Breast epithelium (tissue), 4 donors: ENCODE data around the gene PCSK7. TPM values are rescaled to one million over a fixed set of nuclear protein-coding genes. Genes with fewer than 3 reads are reported as not detected.
A peak's percentile ranks its signal among the peaks of the same experiment; 100 is the strongest.

ENCODE experiments used
- DNase-seq, 2 donors: peaks; one replicate each; pipeline ENCODE4 v3.0.0-alpha.2; 2019; ENCODE audit warnings: low spot score in 2 of 2
- H3K27ac ChIP-seq, 2 donors: fragments of 200-600 bp; sonication (generic) in 1 of 2; one replicate each; pipeline ENCODE4 v1.5.1; 2016 to 2019; ENCODE audit warnings: mild to moderate bottlenecking in 1 of 2
- H3K27me3 ChIP-seq, 2 donors: fragments of 200-600 bp; sonication (generic) in 1 of 2; one replicate each; pipeline versions ENCODE4 v1.5.1 to v1.6.0; 2017 to 2019; ENCODE audit warnings: control low read depth in 1 of 2, mild to moderate bottlenecking in 1 of 2
- H3K36me3 ChIP-seq: fragments of 200-600 bp; one replicate; pipeline ENCODE4 v1.5.1; 2019
- H3K4me1 ChIP-seq, 2 donors: fragments of 200-600 bp; sonication (generic); one replicate each; pipeline ENCODE4 v1.5.1; 2016 to 2019; ENCODE audit warnings: control low read depth in 1 of 2
- H3K4me3 ChIP-seq, 3 donors: fragments of 200-600 bp; sonication (generic); 1 replicate in 2 of 3; 2 replicates in 1 of 3; pipeline ENCODE4 v1.5.1; 2016 to 2019; ENCODE audit warnings: mild to moderate bottlenecking in 3 of 3, moderate library complexity in 2 of 3
- H3K9me3 ChIP-seq, 2 donors: fragments of 200-600 bp; sonication (generic) in 1 of 2; one replicate each; pipeline ENCODE4 v1.5.1; 2016 to 2019; ENCODE audit warnings: control low read depth in 1 of 2
- POLR2A ChIP-seq: fragments of 450-650 bp; IDR thresholded peaks from one replicate; pipeline ENCODE4 v1.6.1; 2016; ENCODE audit warnings: antibody characterized with exemption, mild to moderate bottlenecking, moderate library complexity
- POLR2AphosphoS5 ChIP-seq, 3 donors: sonication (generic); formaldehyde crosslinking; IDR thresholded peaks; one replicate each; pipeline ENCODE4 v1.6.1; 2017; ENCODE audit warnings: antibody characterized with exemption in 3 of 3
- intact Hi-C: fragments of 100-400 bp; cut with DNase I; formaldehyde crosslinking; loops from one replicate; pipeline ENCODE4 v1.15.1; 2023; ENCODE audit warnings: low total_unique reads
- total RNA-seq, 3 donors: library from RNA; depleted of rRNA; stranded (reverse); fragments of >200 nt; gene quantifications; one replicate each; pipeline ENCODE4 v1.1.0, GENCODE V29; 2016
- TF ChIP-seq, protein P1 (sequence below), 3 donors: fragments of 450-650 bp; IDR thresholded peaks; one replicate each; pipeline ENCODE4 v1.5.1; 2016 to 2017; ENCODE audit warnings: antibody characterized with exemption in 3 of 3, mild to moderate bottlenecking in 3 of 3, moderate library complexity in 3 of 3

PCSK7 gene
- total RNA-seq, 3 donors from 2014 or later = 43.2 to 51.5 (median 44.2) TPM

GRCh38 chr11:117205211-117205818 is 26.6 kb downstream of the PCSK7 start:
- peak in 1 of 2 donors; percentile 43 for DNase-seq
- no peaks in the 10 kb centered on the region for H3K36me3 ChIP-seq
- TF ChIP-seq POLR2A = no peak
- TF ChIP-seq POLR2AphosphoS5 (IDR thresholded peaks at IDR 0.05) = peak; percentile 17 to 56 (median 24)
- TF ChIP-seq, protein P1, sequence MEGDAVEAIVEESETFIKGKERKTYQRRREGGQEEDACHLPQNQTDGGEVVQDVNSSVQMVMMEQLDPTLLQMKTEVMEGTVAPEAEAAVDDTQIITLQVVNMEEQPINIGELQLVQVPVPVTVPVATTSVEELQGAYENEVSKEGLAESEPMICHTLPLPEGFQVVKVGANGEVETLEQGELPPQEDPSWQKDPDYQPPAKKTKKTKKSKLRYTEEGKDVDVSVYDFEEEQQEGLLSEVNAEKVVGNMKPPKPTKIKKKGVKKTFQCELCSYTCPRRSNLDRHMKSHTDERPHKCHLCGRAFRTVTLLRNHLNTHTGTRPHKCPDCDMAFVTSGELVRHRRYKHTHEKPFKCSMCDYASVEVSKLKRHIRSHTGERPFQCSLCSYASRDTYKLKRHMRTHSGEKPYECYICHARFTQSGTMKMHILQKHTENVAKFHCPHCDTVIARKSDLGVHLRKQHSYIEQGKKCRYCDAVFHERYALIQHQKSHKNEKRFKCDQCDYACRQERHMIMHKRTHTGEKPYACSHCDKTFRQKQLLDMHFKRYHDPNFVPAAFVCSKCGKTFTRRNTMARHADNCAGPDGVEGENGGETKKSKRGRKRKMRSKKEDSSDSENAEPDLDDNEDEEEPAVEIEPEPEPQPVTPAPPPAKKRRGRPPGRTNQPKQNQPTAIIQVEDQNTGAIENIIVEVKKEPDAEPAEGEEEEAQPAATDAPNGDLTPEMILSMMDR (IDR thresholded peaks at IDR 0.05) = no peak
- no peaks in the 10 kb centered on the region for H3K9me3 ChIP-seq
- intact Hi-C loops = no loop called here
- H3K4me3 ChIP-seq = peak overlapping the region in 1 of 3 donors; percentile 57
- H3K27ac ChIP-seq = peak overlapping the region; percentile 94 to 98
- H3K4me1 ChIP-seq = no peaks in the 10 kb centered on the region
- no peaks in the 10 kb centered on the region for H3K27me3 ChIP-seq

DNA sequence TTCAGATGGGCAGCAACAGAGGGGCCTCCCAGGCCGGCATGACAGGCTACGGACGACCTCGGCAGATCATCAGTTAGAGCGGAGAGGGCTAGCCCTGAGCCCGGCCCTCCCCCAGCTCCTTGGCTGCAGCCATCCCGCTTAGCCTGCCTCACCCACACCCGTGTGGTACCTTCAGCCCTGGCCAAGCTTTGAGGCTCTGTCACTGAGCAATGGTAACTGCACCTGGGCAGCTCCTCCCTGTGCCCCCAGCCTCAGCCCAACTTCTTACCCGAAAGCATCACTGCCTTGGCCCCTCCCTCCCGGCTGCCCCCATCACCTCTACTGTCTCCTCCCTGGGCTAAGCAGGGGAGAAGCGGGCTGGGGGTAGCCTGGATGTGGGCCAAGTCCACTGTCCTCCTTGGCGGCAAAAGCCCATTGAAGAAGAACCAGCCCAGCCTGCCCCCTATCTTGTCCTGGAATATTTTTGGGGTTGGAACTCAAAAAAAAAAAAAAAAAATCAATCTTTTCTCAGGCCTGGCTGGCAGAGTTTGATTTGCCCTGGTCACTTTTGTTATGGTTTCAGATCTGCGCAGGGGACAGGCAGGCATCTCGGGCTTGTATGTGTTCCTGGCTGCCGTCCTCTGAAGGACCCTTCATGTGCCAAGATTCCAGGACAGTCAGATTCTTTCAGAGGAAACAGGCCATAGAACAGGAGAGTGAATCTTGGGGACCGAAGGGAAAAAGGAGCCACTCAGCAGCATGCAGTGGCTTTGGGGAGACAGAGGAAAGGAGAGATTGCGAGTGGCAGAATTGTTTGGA is 27.4 kb downstream of the PCSK7 start:
- Histone ChIP-seq H3K27ac (peak overlapping the region; percentile 94 to 98), H3K9me3 (no peaks in the 10 kb centered on the region), H3K4me3 (peak overlapping the region; percentile 15 to 75 (median 57)), H3K36me3 (no peaks in the 10 kb centered on the region), H3K4me1 (no peaks in the 10 kb centered on the region), H3K27me3 (no peaks in the 10 kb centered on the region)
- intact Hi-C loops = no loop called here
- peak in 1 of 2 donors; percentile 50 for DNase-seq
- TF ChIP-seq POLR2AphosphoS5 (IDR thresholded peaks at IDR 0.05) (no peak), POLR2A (no peak)
- TF ChIP-seq, protein P1 (IDR thresholded peaks at IDR 0.05) = no peak

DNA sequence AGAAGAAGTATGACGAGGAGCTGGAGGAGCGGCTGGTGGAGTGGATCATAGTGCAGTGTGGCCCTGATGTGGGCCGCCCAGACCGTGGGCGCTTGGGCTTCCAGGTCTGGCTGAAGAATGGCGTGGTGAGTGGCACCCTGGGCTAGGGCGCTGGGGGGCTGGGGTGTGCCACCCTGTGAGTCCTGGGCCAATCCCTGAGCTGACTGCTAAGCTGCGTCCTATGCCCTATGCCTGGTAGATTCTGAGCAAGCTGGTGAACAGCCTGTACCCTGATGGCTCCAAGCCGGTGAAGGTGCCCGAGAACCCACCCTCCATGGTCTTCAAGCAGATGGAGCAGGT is 28.8 kb downstream of the PCSK7 start:
- peaks cover 0 to 8% of the 10 kb centered on the region in 2 donors for H3K4me1 ChIP-seq

DNA sequence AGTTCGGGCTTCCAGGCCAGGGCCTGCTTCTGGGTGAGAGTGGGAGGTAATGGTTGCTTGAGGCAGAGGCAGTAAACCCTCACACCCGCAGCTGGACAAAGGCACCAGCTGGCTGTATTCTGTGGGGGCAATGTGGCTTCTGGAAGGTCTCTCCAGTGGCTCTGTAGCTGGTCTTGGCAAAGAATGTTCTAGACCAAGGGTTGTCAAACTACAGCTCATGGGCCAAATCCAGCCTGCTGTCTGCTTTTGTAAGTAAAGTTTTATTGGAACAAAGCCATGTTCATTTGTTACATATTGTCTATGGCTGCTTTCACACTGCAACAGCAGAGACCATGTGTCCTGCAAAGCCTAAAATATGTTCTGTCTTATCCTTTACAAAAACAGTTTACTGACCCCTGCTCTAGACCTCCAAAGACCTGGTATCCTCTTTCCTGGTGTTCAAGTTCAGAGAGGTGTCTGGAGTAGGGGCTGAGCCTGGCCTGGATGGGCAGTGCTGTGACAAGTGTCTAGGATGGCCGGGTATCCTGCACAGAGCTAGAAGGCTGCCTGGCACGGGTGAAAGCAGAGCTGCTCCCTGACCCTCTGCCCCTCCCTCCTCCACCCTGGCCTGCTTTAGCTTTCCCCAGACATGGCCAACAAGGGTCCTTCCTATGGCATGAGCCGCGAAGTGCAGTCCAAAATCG is 29.3 kb downstream of the PCSK7 start:
- Histone ChIP-seq H3K36me3 (no peaks in the 10 kb centered on the region), H3K9me3 (no peaks in the 10 kb centered on the region), H3K4me3 (peak overlapping the region; percentile 46 to 75 (median 57)), H3K27ac (peak overlapping the region; percentile 94 to 98), H3K27me3 (no peaks in the 10 kb centered on the region), H3K4me1 (peaks cover 0 to 11% of the 10 kb centered on the region in 2 donors)
- TF ChIP-seq POLR2AphosphoS5 (IDR thresholded peaks at IDR 0.05) (no peak), POLR2A (no peak)
- TF ChIP-seq, protein P1 (IDR thresholded peaks at IDR 0.05) = no peak
- intact Hi-C loops = no loop called here
- DNase-seq = no peak

More for the DNA sequence above, 28.8 kb downstream of the PCSK7 start:
- Histone ChIP-seq H3K4me3 (peak overlapping the region; percentile 46 to 75 (median 57)), H3K27ac (peak overlapping the region; percentile 94 to 98), H3K36me3 (no peaks in the 10 kb centered on the region), H3K27me3 (no peaks in the 10 kb centered on the region), H3K9me3 (no peaks in the 10 kb centered on the region)
- intact Hi-C loops = no loop called here
- no peak for DNase-seq
- TF ChIP-seq POLR2AphosphoS5 (IDR thresholded peaks at IDR 0.05) (peak in 2 of 3 donors; percentile 42 to 50), POLR2A (no peak)

GRCh38 chr11:117201658-117202305 is 30.1 kb downstream of the PCSK7 start:
- Histone ChIP-seq H3K4me1 (peaks cover 0 to 11% of the 10 kb centered on the region in 2 donors), H3K4me3 (peak overlapping the region; percentile 46 to 75 (median 57)), H3K27ac (peak overlapping the region; percentile 94 to 98), H3K9me3 (no peaks in the 10 kb centered on the region), H3K36me3 (no peaks in the 10 kb centered on the region), H3K27me3 (no peaks in the 10 kb centered on the region)
- intact Hi-C loops = no loop called here
- TF ChIP-seq POLR2AphosphoS5 (IDR thresholded peaks at IDR 0.05) = peak in 2 of 3 donors; percentile 7 to 28
- TF ChIP-seq, protein P1 (IDR thresholded peaks at IDR 0.05) = no peak
- no peak for DNase-seq
